Suprapubic skin (tissue), 3 donors: Measurements from ENCODE around the gene ZBTB20.

Experiments
- CTCF ChIP-seq, 2 donors: fragments of 200-600 bp in 1 of 2; fragments of 450-650 bp in 1 of 2; sonication (generic) in 1 of 2; IDR thresholded peaks; one replicate each; pipeline ENCODE4 v1.5.1; 2016 to 2019; ENCODE audit warnings: antibody characterized with exemption in 2 of 2, mild to moderate bottlenecking in 1 of 2, moderate library complexity in 1 of 2
- POLR2AphosphoS5 ChIP-seq, 3 donors: sonication (generic); formaldehyde crosslinking; IDR thresholded peaks; one replicate each; pipeline ENCODE4 v1.6.1; 2017; ENCODE audit warnings: antibody characterized with exemption in 3 of 3

- TF ChIP-seq CTCF (IDR thresholded peaks at IDR 0.05) (no peak), POLR2AphosphoS5 (IDR thresholded peaks at IDR 0.05) (no peak)
Measured at GRCh38 chr3:114743746-114744485, 403.2 kb downstream of the ZBTB20 start.
